Spleen (tissue), 7 donors: ENCODE data around the gene CXCR3.

Experiments
- CTCF ChIP-seq, 11 experiments: fragments of 200-600 bp in 7 of 11; fragments of 450-650 bp in 4 of 11; sonication (generic) in 4 of 11; IDR thresholded peaks in 8 of 11; conservative IDR thresholded peaks in 3 of 11; 1 replicate in 7 of 11; 2 replicates in 4 of 11; pipeline versions ENCODE4 v1.4.0 to v1.8.0; 2016 to 2021; ENCODE audit warnings: antibody characterized with exemption in 11 of 11, inconsistent platforms in 4 of 11, mild to moderate bottlenecking in 1 of 11
- POLR2A ChIP-seq, 3 donors: fragments of 450-650 bp; IDR thresholded peaks; one replicate each; pipeline ENCODE4 v1.5.1; 2017; ENCODE audit warnings: antibody characterized with exemption in 3 of 3, mild to moderate bottlenecking in 1 of 3
- donor health status: DM: no; HTN: no; CAD: no; lungs with moderate emphysema.
- donor health status: DM: no; HTN: no; CAD: no.
- donor health status: DM: no; HTN: no; CAD: no.

GRCh38 chrX:71612256-71612655 lies 6.1 kb downstream of the CXCR3 start:
- TF ChIP-seq CTCF (IDR thresholded peaks at IDR 0.05 in 8 of 11, conservative IDR thresholded peaks at IDR 0.05 in 3 of 11) (no peak), POLR2A (IDR thresholded peaks at IDR 0.05) (no peak)
